ENCODE results near the gene ADIPOR2. TPM values are rescaled to one million over a fixed set of nuclear protein-coding genes. Genes with fewer than 3 reads are reported as not detected.

The ADIPOR2 gene
- total and polyA plus RNA-seq, 2 donors (not counting 1 experiment from before 2014, with no cell fraction given) = 9.2 to 35.9 TPM

- no peak overlapping the region for H3K27ac Mint-ChIP-seq
- no peaks in the 10 kb centered on the region for H4K20me1 ChIP-seq (ENCODE audit: control insufficient read depth, insufficient read depth, low read length, poor library complexity, severe bottlenecking)
- no peaks in the 10 kb centered on the region for H3K79me2 ChIP-seq (ENCODE audit: control insufficient read depth, insufficient read depth, low read length)
- peaks cover 2% of the 10 kb centered on the region for H3K9me3 Mint-ChIP-seq (ENCODE audit: insufficient read depth)
- H3K27me3 Mint-ChIP-seq = no peaks in the 10 kb centered on the region
- CTCF ChIA-PET = interaction anchor here (0.6 to 11.3 kb wide), 12 partner anchors 9 to 486 kb away, joined by 3 to 327 read pairs (median 4); no protein-coding TSS in a partner anchor
- intact Hi-C loops (cut with micrococcal nuclease) = loop anchor here (5.0 to 10.0 kb wide), 3 partner anchors 996 to 1417 kb away; partner anchors contain the start of genes ITFG2 and KDM5A
- H3K4me1 Mint-ChIP-seq = peaks cover 31% of the 10 kb centered on the region
- H3K4me2 ChIP-seq (replicated peaks; ENCODE audit: low read depth, low read length, poor library complexity, severe bottlenecking) = no peak overlapping the region
- H3K9ac ChIP-seq (ENCODE audit: low read length) = no peak overlapping the region
- no peak for TF ChIP-seq EZH2 (IDR thresholded peaks at IDR 0.05; ENCODE audit: borderline replicate concordance, insufficient read depth, low read depth, low read length, poor library complexity, severe bottlenecking)
- TF ChIP-seq CTCF (IDR thresholded peaks at IDR 0.05) = no peak
- peaks cover 0 to 8% (median 0%) of the 10 kb centered on the region in 3 donors for H3K9me3 ChIP-seq (ENCODE audit: control extremely low read depth in 1 of 3, control insufficient read depth in 2 of 3, insufficient read depth in 1 of 3, low read length in 2 of 3)
- ATAC-seq (ENCODE audit: low read depth) (no peak), DNase-seq (no peak)
- H3K4me3 ChIP-seq (ENCODE audit: control extremely low read depth in 1 of 5, extremely low read depth in 1 of 5, insufficient read depth in 1 of 5, low read depth in 2 of 5, low read length in 4 of 5) = no peak overlapping the region
- H3K27me3 ChIP-seq (replicated peaks in 1 of 4; ENCODE audit: control extremely low read depth in 1 of 4, control insufficient read depth in 3 of 4, insufficient read depth in 4 of 4, low read length in 3 of 4) = no peaks in the 10 kb centered on the region
- H2AFZ ChIP-seq (ENCODE audit: insufficient read depth, low read depth, low read length, poor library complexity, severe bottlenecking) = no peak overlapping the region
- no peak overlapping the region for H3K4me3 Mint-ChIP-seq
- peaks cover 5 to 34% of the 10 kb centered on the region in 2 donors for H3K4me1 ChIP-seq (ENCODE audit: control insufficient read depth in 2 of 2, insufficient read depth in 2 of 2, low read length in 2 of 2)
- H3K27ac ChIP-seq (ENCODE audit: low read length in 2 of 2) = no peak overlapping the region
- no peaks in the 10 kb centered on the region for H3K36me3 ChIP-seq (replicated peaks in 1 of 2; ENCODE audit: control extremely low read depth in 1 of 2, control insufficient read depth in 1 of 2, extremely low read depth in 1 of 2, insufficient read depth in 2 of 2, low read length in 1 of 2)
- POLR2A ChIA-PET = interaction anchor here (0.7 to 1.8 kb wide), 2 partner anchors 116 to 138 kb away, joined by 3 to 6 read pairs; no protein-coding TSS in a partner anchor
- WGBS (ENCODE audit: insufficient coverage) = 67% methylated on average over 8 of the region's 16 CpGs
Measured at GRCh38 chr12:1801303-1801975, 110.6 kb downstream of the ADIPOR2 start.

GRCh38 chr12:1803736-1804135, 112.9 kb downstream of the ADIPOR2 start:
- no peak for TF ChIP-seq CTCF (IDR thresholded peaks at IDR 0.05)
- TF ChIP-seq EZH2 (IDR thresholded peaks at IDR 0.05; ENCODE audit: borderline replicate concordance, insufficient read depth, low read depth, low read length, poor library complexity, severe bottlenecking) = no peak
- no peaks in the 10 kb centered on the region for H3K79me2 ChIP-seq (ENCODE audit: control insufficient read depth, insufficient read depth, low read length)
- peaks cover 5 to 23% of the 10 kb centered on the region in 2 donors for H3K4me1 ChIP-seq (ENCODE audit: control insufficient read depth in 2 of 2, insufficient read depth in 2 of 2, low read length in 2 of 2)
- DNase-seq = no peak
- H3K9ac ChIP-seq (ENCODE audit: low read length) = no peak overlapping the region
- WGBS (ENCODE audit: insufficient coverage) = 86% methylated on average over 6 of the region's 7 CpGs
- ChIA-PET POLR2A (no interaction called here), CTCF (interaction anchor here (1.0 to 11.3 kb wide), 2 partner anchors 13 to 137 kb away, joined by 3 to 327 read pairs; no protein-coding TSS in a partner anchor)
- no peak overlapping the region for H3K4me2 ChIP-seq (replicated peaks; ENCODE audit: low read depth, low read length, poor library complexity, severe bottlenecking)
- H3K27ac Mint-ChIP-seq = no peak overlapping the region
- H3K4me3 ChIP-seq (ENCODE audit: control extremely low read depth in 1 of 5, extremely low read depth in 1 of 5, insufficient read depth in 1 of 5, low read depth in 2 of 5, low read length in 4 of 5) = no peak overlapping the region
- H3K27me3 Mint-ChIP-seq = no peaks in the 10 kb centered on the region
- no peak overlapping the region for H2AFZ ChIP-seq (ENCODE audit: insufficient read depth, low read depth, low read length, poor library complexity, severe bottlenecking)
- H4K20me1 ChIP-seq (ENCODE audit: control insufficient read depth, insufficient read depth, low read length, poor library complexity, severe bottlenecking) = no peaks in the 10 kb centered on the region
- no peaks in the 10 kb centered on the region for H3K36me3 ChIP-seq (replicated peaks in 1 of 2; ENCODE audit: control extremely low read depth in 1 of 2, control insufficient read depth in 1 of 2, extremely low read depth in 1 of 2, insufficient read depth in 2 of 2, low read length in 1 of 2)
- ATAC-seq (ENCODE audit: low read depth) = no peak
- peaks cover 0 to 8% (median 0%) of the 10 kb centered on the region in 3 donors for H3K9me3 ChIP-seq (ENCODE audit: control extremely low read depth in 1 of 3, control insufficient read depth in 2 of 3, insufficient read depth in 1 of 3, low read length in 2 of 3)
- intact Hi-C loops (cut with micrococcal nuclease) = loop anchor here (1.0 to 10.0 kb wide), 5 partner anchors 7 to 1419 kb away; partner anchors contain the start of genes DCP1B, ITFG2 and KDM5A
- H3K4me3 Mint-ChIP-seq = no peak overlapping the region
- H3K27ac ChIP-seq (ENCODE audit: low read length in 2 of 2) = no peak overlapping the region
- peaks cover 29% of the 10 kb centered on the region for H3K4me1 Mint-ChIP-seq
- H3K9me3 Mint-ChIP-seq (ENCODE audit: insufficient read depth) = peaks cover 2% of the 10 kb centered on the region
- no peaks in the 10 kb centered on the region for H3K27me3 ChIP-seq (replicated peaks in 1 of 4; ENCODE audit: control extremely low read depth in 1 of 4, control insufficient read depth in 3 of 4, insufficient read depth in 4 of 4, low read length in 3 of 4)

All from B cell (primary cell).